Upper lobe of left lung (tissue), 6 donors: ENCODE results near the gene KCNIP4. TPM values are rescaled to one million over a fixed set of nuclear protein-coding genes. Genes with fewer than 3 reads are reported as not detected.

Experiments used
- ATAC-seq, 2 donors: fragments of 200-7000 bp; cut with Tn5 transposase; one replicate each; pipeline ENCODE4 v1.9.1; 2022; ENCODE audit warnings: mild to moderate bottlenecking in 2 of 2, moderate library complexity in 2 of 2; ENCODE audit not compliant: low FRiP score in 2 of 2
- DNase-seq, 2 donors: peaks; one replicate each; pipeline ENCODE4 v3.0.0-alpha.2; 2019 to 2020
- H3K27ac ChIP-seq, 4 donors: fragments of 200-600 bp; sonication (generic); one replicate each; pipeline ENCODE4 v1.5.1; 2016 to 2019
- H3K27me3 ChIP-seq, 4 donors: fragments of 200-600 bp; sonication (generic); one replicate each; pipeline ENCODE4 v1.5.1; 2017 to 2019
- H3K36me3 ChIP-seq, 4 donors: fragments of 200-600 bp; sonication (generic); one replicate each; pipeline ENCODE4 v1.5.1; 2016 to 2019
- H3K4me1 ChIP-seq, 4 donors: fragments of 200-600 bp; sonication (generic); one replicate each; pipeline ENCODE4 v1.5.1; 2018 to 2019
- H3K4me3 ChIP-seq, 4 donors: fragments of 200-600 bp; sonication (generic); one replicate each; pipeline ENCODE4 v1.5.1; 2017 to 2019; ENCODE audit warnings: mild to moderate bottlenecking in 2 of 4, moderate library complexity in 1 of 4
- H3K9me3 ChIP-seq, 4 donors: fragments of 200-600 bp; sonication (generic); one replicate each; pipeline ENCODE4 v1.5.1; 2018 to 2019
- EP300 ChIP-seq, 4 donors: sonication (generic); formaldehyde crosslinking; IDR thresholded peaks; one replicate each; pipeline ENCODE4 v1.5.1; 2017; ENCODE audit warnings: antibody characterized with exemption in 4 of 4, control low read depth in 2 of 4
- POLR2A ChIP-seq, 4 donors: fragments of 450-650 bp; IDR thresholded peaks; one replicate each; pipeline ENCODE4 v1.5.1; 2016 to 2017; ENCODE audit warnings: antibody characterized with exemption in 4 of 4, mild to moderate bottlenecking in 2 of 4
- POLR2AphosphoS5 ChIP-seq, 2 donors: sonication (generic); formaldehyde crosslinking; IDR thresholded peaks; one replicate each; pipeline ENCODE4 v1.5.1; 2017; ENCODE audit warnings: antibody characterized with exemption in 2 of 2
- WGBS, 2 donors: methylation state at CpG; one replicate each; pipeline ENCODE4 v1.1.5; 2017 to 2018; 5-methylcytosine and 5-hydroxymethylcytosine counted together
- total RNA-seq, 6 donors: library from RNA; depleted of rRNA in 4 of 6; stranded (reverse); fragments of >200 nt in 4 of 6; gene quantifications; one replicate each; pipeline versions ENCODE4 v1.1.0 to v1.2.1, GENCODE V29; 2016 to 2021
- TF ChIP-seq, protein P1 (sequence below), 6 experiments: fragments of 450-650 bp in 4 of 6; fragments of 200-600 bp in 2 of 6; sonication (generic) in 2 of 6; IDR thresholded peaks; one replicate each; pipeline ENCODE4 v1.5.1; 2016 to 2019; ENCODE audit warnings: antibody characterized with exemption in 6 of 6
- donor health status: DM: no; HTN: no; CAD: no; lungs with moderate emphysema.
- donor health status: DM: no; HTN: yes; CAD: no; lungs with severe emphysema.

The KCNIP4 gene
- total RNA-seq, 6 donors from 2014 or later, result 0.20 TPM; not detected in 5

GRCh38 chr4:21811565-21811964, 137.0 kb downstream of the KCNIP4 start:
- Histone ChIP-seq H3K36me3 (no peaks in the 10 kb centered on the region), H3K9me3 (no peaks in the 10 kb centered on the region), H3K4me1 (no peaks in the 10 kb centered on the region), H3K4me3 (no peak overlapping the region), H3K27ac (no peak overlapping the region), H3K27me3 (no peaks in the 10 kb centered on the region)
- no peak for ATAC-seq
- TF ChIP-seq POLR2A (IDR thresholded peaks at IDR 0.05) (no peak), EP300 (IDR thresholded peaks at IDR 0.05) (no peak), POLR2AphosphoS5 (IDR thresholded peaks at IDR 0.05) (no peak)
- TF ChIP-seq, protein P1, sequence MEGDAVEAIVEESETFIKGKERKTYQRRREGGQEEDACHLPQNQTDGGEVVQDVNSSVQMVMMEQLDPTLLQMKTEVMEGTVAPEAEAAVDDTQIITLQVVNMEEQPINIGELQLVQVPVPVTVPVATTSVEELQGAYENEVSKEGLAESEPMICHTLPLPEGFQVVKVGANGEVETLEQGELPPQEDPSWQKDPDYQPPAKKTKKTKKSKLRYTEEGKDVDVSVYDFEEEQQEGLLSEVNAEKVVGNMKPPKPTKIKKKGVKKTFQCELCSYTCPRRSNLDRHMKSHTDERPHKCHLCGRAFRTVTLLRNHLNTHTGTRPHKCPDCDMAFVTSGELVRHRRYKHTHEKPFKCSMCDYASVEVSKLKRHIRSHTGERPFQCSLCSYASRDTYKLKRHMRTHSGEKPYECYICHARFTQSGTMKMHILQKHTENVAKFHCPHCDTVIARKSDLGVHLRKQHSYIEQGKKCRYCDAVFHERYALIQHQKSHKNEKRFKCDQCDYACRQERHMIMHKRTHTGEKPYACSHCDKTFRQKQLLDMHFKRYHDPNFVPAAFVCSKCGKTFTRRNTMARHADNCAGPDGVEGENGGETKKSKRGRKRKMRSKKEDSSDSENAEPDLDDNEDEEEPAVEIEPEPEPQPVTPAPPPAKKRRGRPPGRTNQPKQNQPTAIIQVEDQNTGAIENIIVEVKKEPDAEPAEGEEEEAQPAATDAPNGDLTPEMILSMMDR (IDR thresholded peaks at IDR 0.05), result no peak
- no peak for DNase-seq
- 35 to 58% methylated on average over 1 of the region's 1 CpG for WGBS, 2 donors

GRCh38 chr4:21806991-21807390, 141.6 kb downstream of the KCNIP4 start:
- TF ChIP-seq POLR2A (IDR thresholded peaks at IDR 0.05), result no peak
- TF ChIP-seq, protein P1 (IDR thresholded peaks at IDR 0.05), result no peak
- H3K27me3 ChIP-seq, result no peaks in the 10 kb centered on the region
- H3K4me3 ChIP-seq, result no peak overlapping the region
- DNase-seq, result no peak
- H3K4me1 ChIP-seq, result no peaks in the 10 kb centered on the region
- H3K36me3 ChIP-seq, result no peaks in the 10 kb centered on the region
- 79 to 91% methylated on average over 3 of the region's 3 CpGs for WGBS, 2 donors
- ATAC-seq, result no peak
- H3K27ac ChIP-seq, result no peak overlapping the region
- no peaks in the 10 kb centered on the region for H3K9me3 ChIP-seq

DNA sequence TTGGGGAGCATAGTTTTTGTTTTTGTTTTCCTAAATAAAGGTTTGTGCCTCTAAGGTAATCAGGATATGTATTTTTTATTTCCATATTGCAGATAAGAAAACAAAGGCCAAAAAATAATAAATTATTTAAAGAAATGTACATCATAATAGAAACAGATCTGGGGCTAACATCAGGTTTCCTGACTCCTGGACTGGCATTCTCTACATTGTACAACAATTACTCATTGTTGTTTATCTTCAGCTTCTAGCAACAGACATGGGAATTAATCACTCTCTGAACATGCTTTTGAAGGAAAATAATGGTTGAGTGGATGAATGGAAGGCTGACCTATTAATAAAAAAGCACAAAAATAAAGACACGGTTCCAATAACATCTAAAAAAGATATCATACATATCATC, 146.2 kb downstream of the KCNIP4 start:
- Histone ChIP-seq H3K27ac (no peak overlapping the region), H3K36me3 (no peaks in the 10 kb centered on the region), H3K4me3 (no peak overlapping the region), H3K9me3 (no peaks in the 10 kb centered on the region), H3K27me3 (no peaks in the 10 kb centered on the region), H3K4me1 (no peaks in the 10 kb centered on the region)
- TF ChIP-seq EP300 (IDR thresholded peaks at IDR 0.05), result no peak
- TF ChIP-seq, protein P1 (IDR thresholded peaks at IDR 0.05), result no peak
- TF ChIP-seq POLR2A (IDR thresholded peaks at IDR 0.05), result no peak
- no peak for TF ChIP-seq POLR2AphosphoS5 (IDR thresholded peaks at IDR 0.05)
- 61 to 65% methylated on average over 1 of the region's 1 CpG for WGBS, 2 donors
- ATAC-seq, result no peak
- no peak for DNase-seq

DNA sequence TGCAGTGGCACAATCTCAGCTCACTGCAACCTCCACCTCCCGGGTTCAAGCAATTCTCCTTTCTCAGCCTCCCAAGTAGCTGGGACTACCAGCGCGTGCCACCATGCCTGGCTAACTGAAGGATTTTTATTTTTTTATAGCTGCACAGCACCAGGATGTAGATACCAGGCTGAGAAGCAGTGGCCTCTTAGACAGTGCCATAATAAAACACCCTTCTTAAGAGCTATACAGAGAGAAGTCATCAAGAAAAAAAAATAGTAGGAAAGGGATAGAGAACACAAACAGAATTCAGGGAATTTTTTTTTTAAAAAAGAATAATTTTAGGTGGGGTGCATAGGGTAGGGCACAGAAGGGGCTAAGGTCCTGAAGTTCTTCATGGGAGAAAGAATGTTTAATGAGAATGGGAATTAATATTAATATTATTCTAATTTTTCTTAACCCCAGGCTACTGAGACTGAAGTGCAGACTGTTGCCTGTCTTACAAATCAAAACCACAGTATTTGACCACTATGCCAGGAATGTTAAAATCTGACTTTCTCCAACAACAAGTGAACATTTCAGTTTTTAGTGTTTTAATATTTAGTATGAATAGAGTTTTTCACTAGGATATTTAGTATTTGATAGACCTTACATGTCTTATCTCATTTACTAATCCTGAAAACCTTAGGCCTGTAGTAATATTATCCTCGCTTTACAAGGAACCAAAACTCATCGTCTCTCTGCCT, 146.7 kb downstream of the KCNIP4 start:
- no peaks in the 10 kb centered on the region for H3K36me3 ChIP-seq
- ATAC-seq (no peak), DNase-seq (no peak)
- H3K9me3 ChIP-seq, result no peaks in the 10 kb centered on the region
- no peak overlapping the region for H3K27ac ChIP-seq
- H3K4me3 ChIP-seq, result no peak overlapping the region
- H3K4me1 ChIP-seq, result no peaks in the 10 kb centered on the region
- WGBS, 2 donors, result 93 to 94% methylated on average over 5 of the region's 5 CpGs
- TF ChIP-seq EP300 (IDR thresholded peaks at IDR 0.05) (no peak), POLR2AphosphoS5 (IDR thresholded peaks at IDR 0.05) (no peak), POLR2A (IDR thresholded peaks at IDR 0.05) (no peak)
- TF ChIP-seq, protein P1 (IDR thresholded peaks at IDR 0.05), result no peak
- H3K27me3 ChIP-seq, result no peaks in the 10 kb centered on the region

- 79 to 82% methylated on average over 9 of the region's 9 CpGs for WGBS, 2 donors
- Histone ChIP-seq H3K9me3 (no peaks in the 10 kb centered on the region), H3K27me3 (no peaks in the 10 kb centered on the region), H3K4me3 (no peak overlapping the region), H3K27ac (no peak overlapping the region), H3K4me1 (no peaks in the 10 kb centered on the region), H3K36me3 (no peaks in the 10 kb centered on the region)
- DNase-seq (no peak), ATAC-seq (no peak)
- TF ChIP-seq, protein P1 (IDR thresholded peaks at IDR 0.05), result no peak
- no peak for TF ChIP-seq POLR2A (IDR thresholded peaks at IDR 0.05)
- TF ChIP-seq POLR2AphosphoS5 (IDR thresholded peaks at IDR 0.05), result no peak
- no peak for TF ChIP-seq EP300 (IDR thresholded peaks at IDR 0.05)
These were observed 153.5 kb downstream of the KCNIP4 start for GRCh38 chr4:21795091-21795490.
